A673 (cell line): Measurements from ENCODE around the gene CDH15.

Experiments
- EZH2 ChIP-seq: fragments of 200-600 bp; sonication (generic); IDR thresholded peaks from 2 replicates; pipeline ENCODE4 v1.6.1; 2017; ENCODE audit warnings: borderline replicate concordance, low read depth, mild to moderate bottlenecking, mixed read lengths, antibody characterized with exemption, low read length; ENCODE audit not compliant: poor library complexity, severe bottlenecking
- TF ChIP-seq, protein P1 (sequence below): fragments of 300-800, 200-600 bp; sonication (generic); conservative IDR thresholded peaks from 2 replicates; pipeline ENCODE4 v1.5.1; 2017; ENCODE audit warnings: low read depth, mild to moderate bottlenecking, antibody characterized with exemption, low read length, moderate library complexity, mixed read lengths

DNA sequence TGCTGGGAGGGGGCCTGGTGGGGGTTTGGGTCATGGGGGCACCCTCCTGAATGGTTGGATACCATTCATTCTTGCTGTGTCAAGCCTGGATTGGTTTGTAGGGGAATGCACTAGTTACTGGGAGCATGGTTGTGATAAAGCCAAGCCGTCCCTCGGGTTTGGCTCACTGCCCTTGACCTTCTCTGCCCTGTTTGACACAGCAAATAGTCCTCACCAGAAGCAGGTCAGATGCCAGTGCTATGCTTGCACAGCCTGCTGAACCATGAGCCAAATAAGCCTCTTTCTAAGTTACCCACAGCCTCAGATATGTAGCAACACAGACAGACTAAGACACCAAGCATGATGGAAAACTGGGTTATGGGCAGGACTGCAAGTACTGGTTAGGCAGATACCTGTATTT, 60.6 kb downstream of the CDH15 start:
- TF ChIP-seq EZH2 = no peak
- TF ChIP-seq, protein P1, sequence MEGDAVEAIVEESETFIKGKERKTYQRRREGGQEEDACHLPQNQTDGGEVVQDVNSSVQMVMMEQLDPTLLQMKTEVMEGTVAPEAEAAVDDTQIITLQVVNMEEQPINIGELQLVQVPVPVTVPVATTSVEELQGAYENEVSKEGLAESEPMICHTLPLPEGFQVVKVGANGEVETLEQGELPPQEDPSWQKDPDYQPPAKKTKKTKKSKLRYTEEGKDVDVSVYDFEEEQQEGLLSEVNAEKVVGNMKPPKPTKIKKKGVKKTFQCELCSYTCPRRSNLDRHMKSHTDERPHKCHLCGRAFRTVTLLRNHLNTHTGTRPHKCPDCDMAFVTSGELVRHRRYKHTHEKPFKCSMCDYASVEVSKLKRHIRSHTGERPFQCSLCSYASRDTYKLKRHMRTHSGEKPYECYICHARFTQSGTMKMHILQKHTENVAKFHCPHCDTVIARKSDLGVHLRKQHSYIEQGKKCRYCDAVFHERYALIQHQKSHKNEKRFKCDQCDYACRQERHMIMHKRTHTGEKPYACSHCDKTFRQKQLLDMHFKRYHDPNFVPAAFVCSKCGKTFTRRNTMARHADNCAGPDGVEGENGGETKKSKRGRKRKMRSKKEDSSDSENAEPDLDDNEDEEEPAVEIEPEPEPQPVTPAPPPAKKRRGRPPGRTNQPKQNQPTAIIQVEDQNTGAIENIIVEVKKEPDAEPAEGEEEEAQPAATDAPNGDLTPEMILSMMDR = no peak
